NCI-H2196 treated with DMSO at 0.1 percent for 48 hours (cell line): Measurements from ENCODE around the gene FAM234A.
A peak's percentile ranks its signal among the peaks of the same experiment; 100 is the strongest.
"Not testable (repeated sequence)": the region's sequence is repeated elsewhere in the genome, so short reads cannot be mapped to it uniquely, and the experiment has no call there.

Experiments used
- DNase-seq: peaks from one replicate; lab custom pipeline; 2025; ENCODE audit not compliant: unreplicated experiment; lab: John Stamatoyannopoulos, UW

FAM234A gene

GRCh38 chr16:234468-235305 lies at the start of gene FAM234A:
Gene FAM234A, plus strand, starts transcription at chr16:234821. Its CDS starts 19,593 bp downstream, at chr16:254414.
- DNase-seq = peak; percentile 88

- DNase-seq = no peak
Observed at GRCh38 chr16:185213-185612, 49.4 kb upstream of the FAM234A start.

- DNase-seq = no peak
Observed at GRCh38 chr16:185691-186090, 48.9 kb upstream of the FAM234A start.

GRCh38 chr16:187330-187729 lies 47.3 kb upstream of the FAM234A start:
- DNase-seq = no peak

- DNase-seq = no peak
Observed at GRCh38 chr16:188674-189073, 45.9 kb upstream of the FAM234A start.

GRCh38 chr16:189604-190186 lies 44.9 kb upstream of the FAM234A start:
- DNase-seq = no peak

- DNase-seq = no peak
Observed at GRCh38 chr16:191831-192230, 42.8 kb upstream of the FAM234A start.

GRCh38 chr16:192686-193085 lies 41.9 kb upstream of the FAM234A start:
- DNase-seq = no peak

- no peak for DNase-seq
Observed at GRCh38 chr16:193441-193840, 41.2 kb upstream of the FAM234A start.

GRCh38 chr16:194516-194915 lies 40.1 kb upstream of the FAM234A start:
- no peak for DNase-seq

GRCh38 chr16:200388-200787 lies 34.2 kb upstream of the FAM234A start:
- no peak for DNase-seq

GRCh38 chr16:203246-203645 lies 31.4 kb upstream of the FAM234A start:
- no peak for DNase-seq

GRCh38 chr16:204046-204445 lies 30.6 kb upstream of the FAM234A start:
- not testable (repeated sequence) for DNase-seq

GRCh38 chr16:209359-209758 lies 25.3 kb upstream of the FAM234A start:
- DNase-seq = not testable (repeated sequence)

- DNase-seq = not testable (repeated sequence)
Observed at GRCh38 chr16:211631-212180, 22.9 kb upstream of the FAM234A start.

GRCh38 chr16:212999-213398 lies 21.6 kb upstream of the FAM234A start:
- no peak for DNase-seq

GRCh38 chr16:220021-220420 lies 14.6 kb upstream of the FAM234A start:
- DNase-seq = no peak

GRCh38 chr16:228151-228851 lies 6.3 kb upstream of the FAM234A start:
- DNase-seq = no peak

GRCh38 chr16:228852-229730 lies 5.5 kb upstream of the FAM234A start, which contains the start of gene LUC7L:
Gene LUC7L, minus strand, starts transcription at chr16:229449. Its CDS starts 110 bp downstream, at chr16:229339.
- DNase-seq = peak; percentile 84

- no peak for DNase-seq
Observed at GRCh38 chr16:229731-230281, 4.8 kb upstream of the FAM234A start.
